HEK293T (cell line): ENCODE measurements around the gene MINDY4.

Experiments
- CTCF ChIA-PET: fragments of 350-600 bp; formaldehyde crosslinking; extraction: SDS; loops from one replicate; lab custom pipeline; 2021; ENCODE audit warnings: antibody characterized with exemption, inconsistent platforms; lab: Yijun Ruan, JAX
- POLR2A ChIA-PET: fragments of 350-600 bp; formaldehyde crosslinking; extraction: SDS; loops from one replicate; lab custom pipeline; 2020; ENCODE audit warnings: antibody characterized with exemption, inconsistent platforms; lab: Yijun Ruan, JAX
- DNase-seq: peaks from one replicate; pipeline ENCODE4 v3.0.0; 2012; ENCODE audit warnings: mixed read lengths; ENCODE audit errors: extremely low spot score
- ARNT ChIP-seq: fragments of 450-650 bp; IDR thresholded peaks from 2 replicates; pipeline ENCODE4 v1.6.1; 2017; ENCODE audit warnings: mild to moderate bottlenecking
- BHLHE40 ChIP-seq: fragments of 450-650 bp; IDR thresholded peaks from 2 replicates; pipeline ENCODE4 v1.6.1; 2016; ENCODE audit warnings: mild to moderate bottlenecking, moderate library complexity, borderline replicate concordance
- CTBP1 ChIP-seq: fragments of 450-650 bp; IDR thresholded peaks from 2 replicates; pipeline ENCODE4 v1.6.1; 2016; ENCODE audit warnings: borderline replicate concordance
- ELF4 ChIP-seq: fragments of 450-650 bp; IDR thresholded peaks from 2 replicates; pipeline ENCODE4 v1.6.1; 2017; ENCODE audit warnings: antibody characterized with exemption
- FOXA1 ChIP-seq: fragments of 450-650 bp; IDR thresholded peaks from 2 replicates; pipeline ENCODE4 v1.6.1; 2016; ENCODE audit warnings: mild to moderate bottlenecking
- FOXK2 ChIP-seq: fragments of 450-650 bp; IDR thresholded peaks from 2 replicates; pipeline ENCODE4 v1.6.1; 2016; ENCODE audit warnings: mild to moderate bottlenecking
- FOXM1 ChIP-seq: fragments of 450-650 bp; IDR thresholded peaks from 2 replicates; pipeline ENCODE4 v1.6.1; 2017; ENCODE audit warnings: mild to moderate bottlenecking, borderline replicate concordance
- HDGF ChIP-seq: fragments of 450-650 bp; IDR thresholded peaks from 2 replicates; pipeline ENCODE4 v1.6.1; 2017; ENCODE audit warnings: antibody characterized with exemption, borderline replicate concordance
- L3MBTL2 ChIP-seq: fragments of 450-650 bp; conservative IDR thresholded peaks from 2 replicates; pipeline ENCODE4 v1.6.1; 2016; ENCODE audit warnings: mild to moderate bottlenecking
- LEF1 ChIP-seq: fragments of 450-650 bp; IDR thresholded peaks from 2 replicates; pipeline ENCODE4 v1.6.1; 2017; ENCODE audit warnings: mild to moderate bottlenecking, borderline replicate concordance
- NFRKB ChIP-seq: fragments of 450-650 bp; IDR thresholded peaks from 2 replicates; pipeline ENCODE4 v1.6.1; 2016; ENCODE audit warnings: mild to moderate bottlenecking, moderate library complexity
- PKNOX1 ChIP-seq: fragments of 450-650 bp; IDR thresholded peaks from 2 replicates; pipeline ENCODE4 v1.6.1; 2016
- SP1 ChIP-seq: fragments of 450-650 bp; IDR thresholded peaks from 2 replicates; pipeline ENCODE4 v1.6.1; 2017
- SUZ12 ChIP-seq: fragments of 450-650 bp; IDR thresholded peaks from 2 replicates; pipeline ENCODE4 v1.6.1; 2016; ENCODE audit warnings: mild to moderate bottlenecking
- TARDBP ChIP-seq: fragments of 450-650 bp; IDR thresholded peaks from 2 replicates; pipeline ENCODE4 v1.6.1; 2016
- ZNF384 ChIP-seq: fragments of 450-650 bp; IDR thresholded peaks from 2 replicates; pipeline ENCODE4 v1.6.1; 2016

Gene MINDY4

GRCh38 chr7:30881448-30881847 lies 110.2 kb downstream of the MINDY4 start:
- ChIA-PET CTCF (no interaction called here), POLR2A (no interaction called here)
- TF ChIP-seq LEF1 (no peak), PKNOX1 (no peak), ELF4 (no peak)

GRCh38 chr7:30884881-30885280 lies 113.7 kb downstream of the MINDY4 start:
- ChIA-PET CTCF (no interaction called here), POLR2A (no interaction called here)
- TF ChIP-seq ARNT, result no peak
- TF ChIP-seq FOXM1, result no peak
- no peak for TF ChIP-seq PKNOX1
- TF ChIP-seq LEF1, result no peak
- no peak for TF ChIP-seq L3MBTL2
- TF ChIP-seq ELF4, result no peak
- no peak for TF ChIP-seq CTBP1
- no peak for TF ChIP-seq NFRKB
- TF ChIP-seq ZNF384, result no peak
- TF ChIP-seq SUZ12, result no peak
- no peak for TF ChIP-seq FOXA1
- TF ChIP-seq HDGF, result no peak
- TF ChIP-seq BHLHE40, result no peak
- TF ChIP-seq TARDBP, result no peak
- DNase-seq, result no peak

More at GRCh38 chr7:30881448-30881847, 110.2 kb downstream of the MINDY4 start:
- DNase-seq, result no peak

- ChIA-PET CTCF (no interaction called here), POLR2A (no interaction called here)
Observed at GRCh38 chr7:30886608-30887011, 115.4 kb downstream of the MINDY4 start.

GRCh38 chr7:30887464-30887872 lies 116.3 kb downstream of the MINDY4 start:
- TF ChIP-seq ELF4 (no peak), ARNT (no peak), PKNOX1 (no peak), L3MBTL2 (no peak), SP1 (no peak), FOXA1 (no peak), CTBP1 (no peak), LEF1 (no peak), SUZ12 (no peak), FOXM1 (no peak), HDGF (no peak), ZNF384 (no peak), NFRKB (no peak), TARDBP (no peak), BHLHE40 (no peak), FOXK2 (no peak)
- CTCF ChIA-PET, result interaction anchor here (0.5 kb wide), 1 partner anchor 73 kb away, joined by 3 read pairs; no protein-coding TSS in a partner anchor
- DNase-seq, result no peak
- POLR2A ChIA-PET, result no interaction called here

More at GRCh38 chr7:30886608-30887011, 115.4 kb downstream of the MINDY4 start:
- no peak for DNase-seq
- TF ChIP-seq ZNF384 (no peak), SUZ12 (no peak), FOXA1 (no peak), ELF4 (no peak), ARNT (no peak), PKNOX1 (no peak), LEF1 (no peak)

- CTCF ChIA-PET, result no interaction called here
- TF ChIP-seq FOXK2 (no peak), PKNOX1 (no peak)
- POLR2A ChIA-PET, result no interaction called here
- DNase-seq, result no peak
Observed at GRCh38 chr7:30888747-30889146, 117.5 kb downstream of the MINDY4 start.

GRCh38 chr7:30890226-30890625 lies 119.0 kb downstream of the MINDY4 start:
- CTCF ChIA-PET, result no interaction called here

More at GRCh38 chr7:30890226-30890625, 119.0 kb downstream of the MINDY4 start:
- no peak for DNase-seq
- POLR2A ChIA-PET, result no interaction called here
- TF ChIP-seq ELF4 (no peak), PKNOX1 (no peak), LEF1 (no peak)
